Psoas muscle (tissue), 8 donors: ENCODE data around the gene LHFPL6. TPM values are rescaled to one million over a fixed set of nuclear protein-coding genes. Genes with fewer than 3 reads are reported as not detected.

Experiments used
- ATAC-seq, 4 donors: fragments of 200-7000 bp; cut with Tn5 transposase; one replicate each; pipeline ENCODE4 v1.9.1; 2020; ENCODE audit warnings: moderate library complexity in 3 of 4, mild to moderate bottlenecking in 2 of 4
- DNase-seq, 2 donors: peaks; one replicate each; pipeline ENCODE4 v3.0.0-alpha.2; 2020
- H3K27ac ChIP-seq: fragments of 200-600 bp; one replicate; pipeline ENCODE4 v1.8.0; 2022
- H3K27me3 ChIP-seq, 3 donors: fragments of 200-600 bp in 1 of 3; one replicate each; pipeline versions ENCODE4 v1.6.1 to v1.8.0; 2013 to 2022; ENCODE audit warnings: low read length in 2 of 3, mild to moderate bottlenecking in 2 of 3, moderate library complexity in 1 of 3; ENCODE audit not compliant: insufficient read depth in 3 of 3
- H3K36me3 ChIP-seq, 2 donors: fragments of 200-600 bp in 1 of 2; one replicate each; pipeline versions ENCODE4 v1.6.1 to v1.8.0; 2013 to 2022; ENCODE audit warnings: low read depth in 1 of 2, mild to moderate bottlenecking in 1 of 2, moderate library complexity in 1 of 2; ENCODE audit not compliant: insufficient read depth in 1 of 2
- H3K4me1 ChIP-seq: fragments of 200-600 bp; one replicate; pipeline ENCODE4 v1.8.0; 2022
- H3K4me3 ChIP-seq: fragments of 200-600 bp; one replicate; pipeline ENCODE4 v1.8.0; 2022; ENCODE audit warnings: mild to moderate bottlenecking
- H3K9me3 ChIP-seq: fragments of 200-600 bp; one replicate; pipeline ENCODE4 v1.8.0; 2022
- CTCF ChIP-seq: fragments of 200-600 bp; IDR thresholded peaks from one replicate; pipeline ENCODE4 v1.8.0; 2022; ENCODE audit warnings: antibody characterized with exemption
- WGBS, 3 donors: extraction: QIAGEN DNeasy Blood & Tissue Kit; methylation state at CpG; one replicate each; pipeline versions ENCODE4 v1.1.6 to v1.1.7; 2013; 5-methylcytosine and 5-hydroxymethylcytosine counted together
- intact Hi-C, 2 donors: fragments of 100-400 bp; cut with DNase I; formaldehyde crosslinking; loops; one replicate each; pipeline versions ENCODE4 v1.11.0 to v1.14.2; 2022
- polyA plus RNA-seq, 3 donors: library from polyadenylated mRNA; stranded (reverse); fragments of 200-250 nt; gene quantifications; one replicate each; pipeline ENCODE4 v1.2.3, GENCODE V29; 2013
- total RNA-seq, 4 donors: library from RNA; stranded (reverse); fragmentation: NEBNext Ultra II Directional in 2 of 4; extraction: Animal tissue kit (Norgen Biotek cat#: 25700) in 2 of 4; gene quantifications; one replicate each; pipeline versions ENCODE4 v1.2.1 to v1.2.4, GENCODE V29; 2021 to 2023
- donor health status: healthy with polysubstance abuse.
- donor health status: DM: no; HTN: no; CAD: no; lungs with moderate emphysema.
- donor health status: Bipolar disorder and iron deficiency.
- donor health status: healthy.
- donor health status: DM: yes; HTN: yes; CAD: no.
- donor health status: DM: no; HTN: no; CAD: no.
- donor health status: DM: no; HTN: no; CAD: no.
- donor health status: DM: yes; HTN: yes; CAD: no.

The LHFPL6 gene
- total and polyA plus RNA-seq, 7 donors = 15.0 to 35.8 (median 17.3) TPM

DNA sequence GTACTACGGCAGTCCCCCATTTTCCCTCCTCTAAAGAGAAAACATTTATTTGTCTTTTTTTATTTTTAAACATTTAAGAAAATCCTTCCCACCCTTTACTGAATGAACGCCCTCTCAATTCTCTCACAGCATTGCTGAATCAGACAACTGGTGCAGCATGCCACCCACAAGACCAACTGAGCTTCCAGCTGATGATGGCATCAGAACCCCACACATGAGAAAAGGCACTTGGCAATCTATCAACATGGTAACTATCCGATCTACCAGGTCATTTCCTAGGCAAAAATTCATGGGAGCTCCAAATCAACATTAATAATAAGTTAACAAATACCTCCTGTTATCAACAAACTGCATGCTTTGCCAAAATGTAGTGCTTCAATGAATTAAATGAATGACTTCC lies 43.1 kb downstream of the LHFPL6 start:
- H3K27me3 ChIP-seq = no peaks in the 10 kb centered on the region
- 74 to 91% (median 79%) methylated on average over 3 of the region's 3 CpGs for WGBS, 3 donors
- H3K4me1 ChIP-seq = no peaks in the 10 kb centered on the region
- ATAC-seq = no peak
- no peak for DNase-seq
- intact Hi-C loops = no loop called here
- no peak for TF ChIP-seq CTCF
- no peaks in the 10 kb centered on the region for H3K9me3 ChIP-seq
- no peaks in the 10 kb centered on the region for H3K36me3 ChIP-seq
- H3K27ac ChIP-seq = no peak overlapping the region
- no peak overlapping the region for H3K4me3 ChIP-seq

DNA sequence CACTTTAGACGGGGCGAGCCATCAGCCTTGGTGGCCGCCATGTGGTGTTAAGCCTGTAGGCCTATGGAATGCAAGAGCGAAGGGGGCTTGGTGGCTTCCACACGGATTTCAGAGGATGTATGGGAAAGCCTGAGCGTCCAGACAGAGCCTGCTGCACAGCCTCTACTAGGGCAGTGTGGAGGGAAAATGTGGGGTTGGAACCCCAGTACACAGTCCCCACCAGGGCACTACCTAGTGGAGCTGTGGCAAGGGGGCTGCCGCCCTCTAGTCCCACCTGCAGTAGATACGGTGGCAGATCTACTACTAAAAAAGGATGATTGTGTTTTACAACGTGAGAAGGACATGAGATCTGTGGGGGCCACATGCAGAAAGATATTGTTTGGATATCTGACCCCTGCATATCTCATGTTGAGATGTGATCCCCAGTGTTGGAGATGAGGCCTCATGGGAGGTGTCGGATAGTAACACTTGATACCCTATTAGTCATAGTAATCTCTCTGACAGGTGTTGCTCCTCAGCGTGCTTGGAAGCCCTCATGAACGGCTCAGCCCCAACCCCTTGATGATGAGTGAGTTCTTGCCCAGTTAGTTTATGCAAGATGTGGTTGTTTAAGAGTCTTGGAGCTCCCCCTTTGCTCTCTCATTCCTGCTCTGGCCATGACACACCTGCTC lies 45.6 kb downstream of the LHFPL6 start:
- Histone ChIP-seq H3K27ac (no peak overlapping the region), H3K27me3 (no peaks in the 10 kb centered on the region), H3K9me3 (no peaks in the 10 kb centered on the region), H3K4me3 (no peak overlapping the region), H3K4me1 (no peaks in the 10 kb centered on the region), H3K36me3 (no peaks in the 10 kb centered on the region)
- no peak for ATAC-seq
- WGBS, 3 donors = 73 to 81% (median 75%) methylated on average over 12 of the region's 12 CpGs
- DNase-seq = no peak
- intact Hi-C loops = no loop called here
- no peak for TF ChIP-seq CTCF

- no peak for ATAC-seq
- Histone ChIP-seq H3K27me3 (no peaks in the 10 kb centered on the region), H3K36me3 (no peaks in the 10 kb centered on the region), H3K4me1 (no peaks in the 10 kb centered on the region), H3K4me3 (no peak overlapping the region), H3K27ac (no peak overlapping the region), H3K9me3 (no peaks in the 10 kb centered on the region)
- DNase-seq = no peak
- no peak for TF ChIP-seq CTCF
- WGBS, 3 donors = 30 to 52% (median 43%) methylated on average over 1 of the region's 1 CpG
- intact Hi-C loops = no loop called here
Observed at GRCh38 chr13:39556866-39557265, 46.1 kb downstream of the LHFPL6 start.

DNA sequence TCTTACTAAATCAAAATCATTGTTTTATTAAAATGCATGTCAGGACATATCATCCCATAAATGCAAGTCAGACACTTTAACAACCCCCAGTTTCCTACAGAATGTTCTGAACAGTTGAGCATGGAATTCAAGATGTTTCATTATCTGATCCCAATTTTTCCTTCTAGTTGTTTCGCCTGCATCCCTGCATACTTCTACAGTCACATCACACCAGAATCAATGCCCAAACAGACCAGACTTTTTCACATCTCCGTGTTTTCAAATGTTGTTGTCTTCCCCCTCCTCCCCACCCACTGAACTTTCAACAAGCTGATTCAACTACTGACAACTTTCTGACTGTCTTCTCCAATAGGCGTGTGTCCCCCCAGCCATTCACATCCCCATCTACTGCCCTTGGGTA lies 48.6 kb downstream of the LHFPL6 start:
- ATAC-seq = no peak
- TF ChIP-seq CTCF = no peak
- WGBS, 3 donors = 74 to 81% (median 77%) methylated on average over 3 of the region's 3 CpGs
- Histone ChIP-seq H3K4me1 (no peaks in the 10 kb centered on the region), H3K4me3 (no peak overlapping the region), H3K9me3 (no peaks in the 10 kb centered on the region), H3K36me3 (no peaks in the 10 kb centered on the region), H3K27ac (no peak overlapping the region), H3K27me3 (no peaks in the 10 kb centered on the region)
- no peak for DNase-seq
- intact Hi-C loops = no loop called here

DNA sequence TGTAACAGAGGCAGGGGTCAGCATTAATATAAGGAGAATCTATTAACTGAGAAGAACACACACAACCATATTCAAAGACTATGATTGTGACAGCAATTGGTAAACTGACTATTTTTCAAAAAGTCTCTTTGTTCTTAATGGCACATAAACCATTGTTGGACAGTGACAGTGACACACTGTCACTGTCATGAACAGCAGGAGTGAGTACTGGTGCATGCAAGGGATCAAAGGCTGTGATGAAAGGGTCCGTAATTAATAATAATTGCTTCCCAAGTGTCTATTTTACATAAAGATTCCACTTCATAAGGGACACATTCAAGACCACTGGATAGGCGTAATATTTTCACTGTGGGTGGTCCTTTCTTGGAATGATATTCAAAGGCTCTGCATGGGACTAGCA lies 50.7 kb downstream of the LHFPL6 start:
- DNase-seq (no peak), ATAC-seq (no peak)
- intact Hi-C loops = no loop called here
- H3K4me3 ChIP-seq = no peak overlapping the region
- no peak overlapping the region for H3K27ac ChIP-seq
- TF ChIP-seq CTCF = no peak
- no peaks in the 10 kb centered on the region for H3K27me3 ChIP-seq
- no peaks in the 10 kb centered on the region for H3K9me3 ChIP-seq
- WGBS, 3 donors = 96 to 98% (median 97%) methylated on average over 2 of the region's 2 CpGs
- H3K36me3 ChIP-seq = no peaks in the 10 kb centered on the region
- no peaks in the 10 kb centered on the region for H3K4me1 ChIP-seq
